ENCODE data around the gene CA5A.
"Not testable (repeated sequence)": the region's sequence is repeated elsewhere in the genome, so short reads cannot be mapped to it uniquely, and the experiment has no call there.

CA5A gene

GRCh38 chr16:87909203-87909935, 27.0 kb downstream of the CA5A start:
- DNase-seq (ENCODE audit: insufficient read length) (peak; percentile 80), FAIRE-seq (peak; percentile 95)

GRCh38 chr16:87908101-87908500, 28.2 kb downstream of the CA5A start:
- not testable (repeated sequence) for DNase-seq (ENCODE audit: insufficient read length); FAIRE-seq

DNA sequence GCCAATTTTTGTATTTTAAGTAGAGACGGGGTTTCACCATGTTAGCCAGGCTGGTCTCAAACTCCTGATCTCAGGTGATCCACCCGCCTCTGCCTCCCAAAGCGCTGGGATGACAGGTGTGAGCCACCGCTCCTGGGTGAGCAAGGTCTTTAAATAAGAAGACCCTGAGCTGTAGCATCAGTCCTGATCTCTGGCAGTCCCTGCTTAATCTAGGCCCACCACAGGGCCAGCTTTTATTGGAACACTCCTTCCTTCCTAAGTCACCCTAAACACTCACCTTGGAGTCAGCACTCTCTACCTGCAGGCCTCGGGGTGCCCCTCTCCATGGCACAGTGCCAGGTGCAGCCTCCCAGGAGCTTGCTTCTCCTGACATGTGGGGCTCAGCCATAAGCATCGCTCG, 30.8 kb downstream of the CA5A start:
- FAIRE-seq; DNase-seq (ENCODE audit: insufficient read length): not testable (repeated sequence)

DNA sequence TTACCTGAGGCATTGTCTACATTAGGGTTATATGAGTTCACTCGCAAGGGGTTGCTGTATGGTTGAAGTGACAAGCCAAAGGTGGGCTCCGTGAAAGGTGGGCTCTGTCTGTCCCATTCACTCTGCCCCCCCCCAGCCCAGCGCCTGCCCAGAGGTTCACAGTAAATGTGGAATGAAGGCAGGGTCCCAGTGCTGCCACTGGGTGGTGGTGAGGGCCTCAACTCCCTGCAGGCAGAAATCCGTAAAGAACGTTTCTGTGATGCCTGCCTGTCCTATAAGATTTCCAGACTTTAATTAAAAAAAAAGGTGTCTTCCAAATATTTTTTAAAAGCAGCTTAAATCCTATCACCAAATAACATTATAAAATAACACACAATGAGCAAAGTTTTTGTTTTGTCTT, 31.4 kb downstream of the CA5A start:
- not testable (repeated sequence) for DNase-seq (ENCODE audit: insufficient read length); FAIRE-seq

DNA sequence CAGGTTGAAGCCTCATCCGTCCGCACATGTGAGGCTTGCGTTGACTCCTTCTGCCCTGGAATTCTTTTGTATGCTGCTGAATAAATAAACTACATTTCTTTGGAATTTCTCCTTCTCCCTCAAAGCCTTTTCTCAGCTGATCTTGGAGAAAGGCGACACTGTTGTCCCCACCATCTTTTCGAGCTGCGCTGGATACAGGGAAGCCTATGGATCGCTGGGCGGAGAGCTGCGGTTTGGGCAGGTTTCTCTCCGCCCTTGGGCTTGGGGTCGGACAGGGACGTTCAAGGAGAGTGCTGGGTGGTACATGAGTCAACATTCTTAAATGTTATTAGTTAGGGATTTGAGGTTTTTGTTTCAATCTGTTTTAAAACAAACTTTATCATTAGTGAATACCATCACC, 35.8 kb downstream of the CA5A start:
- not testable (repeated sequence) for DNase-seq (ENCODE audit: insufficient read length); FAIRE-seq

DNA sequence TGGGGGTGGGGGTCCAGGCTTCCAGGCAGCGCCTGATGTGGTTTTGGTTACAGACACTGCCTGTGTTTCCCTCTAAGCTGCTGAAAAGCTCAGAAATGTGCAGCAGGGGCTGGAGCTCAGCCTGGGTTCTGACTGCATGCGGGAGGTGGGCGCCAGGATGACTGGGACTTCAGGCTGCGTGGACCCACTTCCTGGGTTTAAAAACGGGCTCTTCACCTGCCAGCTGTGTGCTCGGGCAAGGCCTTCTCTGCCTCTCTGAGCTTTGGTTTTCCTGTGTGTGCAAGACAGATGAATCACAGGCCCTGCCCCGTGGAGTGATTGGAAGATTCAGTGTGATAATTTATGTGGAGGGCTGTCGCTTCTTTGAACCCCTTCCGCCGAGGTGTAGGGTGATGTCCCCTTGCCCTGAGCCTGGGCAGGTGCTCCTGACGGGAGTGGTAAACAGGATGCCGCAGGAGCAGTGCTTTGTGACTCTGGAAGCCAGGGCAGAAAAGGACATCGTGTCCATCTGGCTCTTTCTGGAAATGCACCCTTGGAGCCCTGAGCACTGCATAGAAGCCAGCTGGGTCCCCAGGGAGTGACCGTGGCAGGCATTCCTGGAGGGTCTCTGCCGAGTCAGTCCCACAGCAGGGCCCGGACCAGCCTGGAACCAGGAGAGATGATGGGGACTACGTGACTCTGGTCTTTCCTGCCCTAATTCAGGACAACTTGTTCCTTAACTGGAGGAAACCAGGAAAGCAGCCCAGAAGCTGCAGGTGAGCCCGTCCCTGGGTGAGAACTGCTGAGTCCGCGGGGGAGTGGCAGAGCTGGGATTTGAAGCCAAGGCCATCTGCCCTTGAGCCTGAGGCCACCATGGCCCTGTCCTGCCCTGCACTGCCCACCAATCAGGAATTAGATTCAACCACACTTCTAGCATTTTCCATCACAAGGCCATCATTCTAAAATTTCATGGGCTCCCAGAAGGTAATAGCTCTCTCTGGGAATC, 38.5 kb downstream of the CA5A start:
- no peak for DNase-seq (ENCODE audit: insufficient read length)

DNA sequence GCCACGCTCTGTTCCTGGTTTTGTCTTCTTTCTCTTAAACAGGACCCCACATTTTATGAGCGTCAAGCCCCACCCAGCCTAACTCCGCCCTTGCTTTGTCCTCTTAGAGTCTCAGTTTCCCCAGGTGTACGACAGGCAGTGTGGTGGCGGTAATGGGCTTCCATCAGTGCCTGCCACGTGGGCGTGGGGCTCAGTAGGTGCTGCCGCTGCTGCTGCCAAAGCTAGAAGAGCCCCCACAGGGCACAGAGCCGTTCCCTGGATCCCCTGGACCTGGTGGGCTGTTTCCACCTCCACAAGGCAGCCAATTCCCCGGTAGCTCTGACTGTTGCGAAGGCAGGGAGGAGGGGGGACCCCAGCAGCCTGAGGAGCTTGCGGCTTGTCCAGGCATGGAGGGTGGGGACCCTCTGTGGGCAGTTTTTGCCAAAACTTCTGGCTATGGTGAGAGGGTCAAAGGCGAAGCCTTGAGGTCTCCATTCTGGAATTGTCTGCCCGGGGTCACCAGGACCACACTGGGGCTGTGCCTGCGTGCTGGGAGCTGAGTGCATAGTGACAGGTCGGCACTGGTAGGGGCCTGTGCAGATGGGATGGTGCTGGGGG, 39.3 kb downstream of the CA5A start:
- FAIRE-seq; DNase-seq (ENCODE audit: insufficient read length): not testable (repeated sequence)

More for the DNA sequence above, 38.5 kb downstream of the CA5A start:
- no peak for TF ChIP-seq POLR2AphosphoS5 (IDR thresholded peaks at IDR 0.05; ENCODE audit: low read depth, low read length)
- TF ChIP-seq POLR2A (IDR thresholded peaks at IDR 0.05; ENCODE audit: low read depth, low read length): no peak
- no peak for TF ChIP-seq TAF1 (IDR thresholded peaks at IDR 0.05; ENCODE audit: borderline replicate concordance, low read depth, low read length)
- FAIRE-seq: no peak

GRCh38 chr16:87896176-87896890, 40.0 kb downstream of the CA5A start:
- not testable (repeated sequence) for FAIRE-seq; DNase-seq (ENCODE audit: insufficient read length)

DNA sequence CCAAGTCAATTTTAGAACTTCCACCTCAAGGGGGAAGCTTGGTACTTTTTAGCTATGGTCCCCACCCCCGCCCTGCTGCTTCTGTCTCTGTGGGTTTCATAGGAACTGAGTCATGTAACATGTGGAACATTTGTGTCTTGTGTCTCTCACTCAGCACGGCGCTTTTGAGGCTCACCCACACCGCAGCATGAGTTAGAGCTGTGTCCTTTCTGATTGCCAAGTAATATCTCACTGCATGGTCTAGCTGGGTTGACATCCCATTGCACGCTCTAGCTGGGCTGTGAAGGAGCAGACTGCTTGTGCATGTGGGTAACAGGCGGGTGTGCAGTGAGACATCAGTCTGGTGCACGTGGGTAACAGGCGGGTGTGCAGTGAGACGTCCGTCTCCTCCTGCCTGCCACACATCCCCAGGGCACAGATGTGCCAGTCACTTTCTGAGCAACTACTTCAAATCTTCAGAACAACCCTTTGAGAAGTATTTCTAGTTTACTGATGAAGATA, 40.6 kb downstream of the CA5A start:
- DNase-seq (ENCODE audit: insufficient read length) (peak; percentile 49), FAIRE-seq (no peak)
- TF ChIP-seq POLR2AphosphoS5 (IDR thresholded peaks at IDR 0.05; ENCODE audit: low read depth, low read length) (no peak), POLR2A (IDR thresholded peaks at IDR 0.05; ENCODE audit: low read depth, low read length) (no peak), TAF1 (IDR thresholded peaks at IDR 0.05; ENCODE audit: borderline replicate concordance, low read depth, low read length) (no peak)

GRCh38 chr16:87894005-87894404, 42.3 kb downstream of the CA5A start:
- DNase-seq (ENCODE audit: insufficient read length); FAIRE-seq: not testable (repeated sequence)

DNA sequence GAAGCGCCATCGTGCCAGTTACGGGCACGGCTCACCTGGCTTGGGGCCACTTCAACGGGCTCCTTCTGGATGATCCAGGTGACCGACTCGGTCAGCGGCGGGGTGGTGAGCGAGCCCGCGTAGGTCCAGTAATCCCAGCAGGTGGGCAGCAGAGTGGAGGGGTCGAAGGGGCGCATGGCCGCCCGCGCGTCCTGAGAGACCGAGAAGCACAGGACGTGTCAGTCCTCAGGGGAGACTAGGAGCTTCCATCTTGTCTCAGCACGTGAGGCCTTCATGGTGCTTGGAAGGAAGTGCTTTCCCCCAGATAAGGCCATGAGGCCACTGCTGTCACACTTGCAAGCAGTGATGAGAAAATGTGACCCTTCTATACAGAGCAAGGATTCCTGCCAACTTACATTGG, 44.6 kb downstream of the CA5A start:
- no peak for DNase-seq (ENCODE audit: insufficient read length)
- FAIRE-seq: no peak
- TF ChIP-seq TAF1 (IDR thresholded peaks at IDR 0.05; ENCODE audit: borderline replicate concordance, low read depth, low read length) (no peak), POLR2A (IDR thresholded peaks at IDR 0.05; ENCODE audit: low read depth, low read length) (no peak), POLR2AphosphoS5 (IDR thresholded peaks at IDR 0.05; ENCODE audit: low read depth, low read length) (no peak)

- DNase-seq (ENCODE audit: insufficient read length); FAIRE-seq: not testable (repeated sequence)
Observed at GRCh38 chr16:87889762-87890161, 46.6 kb downstream of the CA5A start.

DNA sequence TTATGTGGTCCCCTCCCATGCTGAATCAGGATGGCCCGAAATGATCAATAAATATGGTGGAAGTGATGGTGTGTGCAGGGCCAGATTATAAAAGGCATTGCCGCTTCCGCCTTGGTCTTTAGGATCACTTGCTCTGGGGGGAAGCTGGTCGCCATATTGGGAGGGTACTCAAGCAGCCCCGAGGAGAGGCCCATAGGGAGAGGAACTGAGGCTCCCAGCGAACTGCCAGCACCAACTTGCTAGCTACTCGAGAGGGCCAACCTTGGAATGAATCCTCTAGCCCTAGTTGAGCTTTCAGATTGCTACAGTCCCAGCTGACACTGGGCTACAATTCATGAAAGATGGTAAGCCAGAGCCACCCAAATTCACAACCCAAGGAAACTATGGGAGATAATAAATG, 48.0 kb downstream of the CA5A start:
- DNase-seq (ENCODE audit: insufficient read length); FAIRE-seq: not testable (repeated sequence)

- DNase-seq (ENCODE audit: insufficient read length); FAIRE-seq: not testable (repeated sequence)
Observed at GRCh38 chr16:87887931-87888330, 48.4 kb downstream of the CA5A start.

DNA sequence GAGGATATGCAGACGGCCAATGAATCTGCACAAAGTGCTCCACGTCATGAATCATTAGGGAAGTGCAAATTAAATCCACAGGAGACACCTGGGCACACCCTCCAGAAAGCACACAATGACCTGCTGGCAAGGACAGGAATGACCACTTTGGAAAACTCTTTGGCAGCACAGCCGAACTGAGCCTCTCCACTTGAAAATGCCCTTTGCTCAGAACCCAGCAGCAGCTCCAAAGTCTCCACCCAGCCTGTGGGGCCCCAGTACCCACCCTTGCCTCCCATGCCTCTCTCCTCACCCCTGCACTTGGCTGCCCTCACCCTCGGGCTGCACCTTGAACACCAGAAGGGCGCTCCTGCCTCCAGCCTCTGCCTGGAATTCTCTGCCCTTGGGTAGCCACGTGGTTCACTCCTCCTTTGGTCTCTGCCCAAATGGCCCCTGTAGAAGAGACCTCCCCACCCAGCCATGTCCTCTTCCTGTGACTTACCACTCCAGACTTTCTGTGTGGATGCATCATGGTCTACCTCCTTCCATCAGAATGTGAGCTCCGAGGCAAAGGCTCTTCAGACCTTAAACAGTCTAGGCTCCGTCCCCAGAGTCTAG, 50.9 kb downstream of the CA5A start:
- not testable (repeated sequence) for DNase-seq (ENCODE audit: insufficient read length)

More for the DNA sequence above, 50.9 kb downstream of the CA5A start:
- FAIRE-seq: not testable (repeated sequence)
